Eye (tissue), 1 donor: Measurements from ENCODE around the gene PLEKHD1.
"Not testable (repeated sequence)": the region's sequence is repeated elsewhere in the genome, so short reads cannot be mapped to it uniquely, and the experiment has no call there.

Experiments
- DNase-seq: peaks from one replicate; pipeline ENCODE4 v3.0.0-alpha.2; 2015

The PLEKHD1 gene

DNA sequence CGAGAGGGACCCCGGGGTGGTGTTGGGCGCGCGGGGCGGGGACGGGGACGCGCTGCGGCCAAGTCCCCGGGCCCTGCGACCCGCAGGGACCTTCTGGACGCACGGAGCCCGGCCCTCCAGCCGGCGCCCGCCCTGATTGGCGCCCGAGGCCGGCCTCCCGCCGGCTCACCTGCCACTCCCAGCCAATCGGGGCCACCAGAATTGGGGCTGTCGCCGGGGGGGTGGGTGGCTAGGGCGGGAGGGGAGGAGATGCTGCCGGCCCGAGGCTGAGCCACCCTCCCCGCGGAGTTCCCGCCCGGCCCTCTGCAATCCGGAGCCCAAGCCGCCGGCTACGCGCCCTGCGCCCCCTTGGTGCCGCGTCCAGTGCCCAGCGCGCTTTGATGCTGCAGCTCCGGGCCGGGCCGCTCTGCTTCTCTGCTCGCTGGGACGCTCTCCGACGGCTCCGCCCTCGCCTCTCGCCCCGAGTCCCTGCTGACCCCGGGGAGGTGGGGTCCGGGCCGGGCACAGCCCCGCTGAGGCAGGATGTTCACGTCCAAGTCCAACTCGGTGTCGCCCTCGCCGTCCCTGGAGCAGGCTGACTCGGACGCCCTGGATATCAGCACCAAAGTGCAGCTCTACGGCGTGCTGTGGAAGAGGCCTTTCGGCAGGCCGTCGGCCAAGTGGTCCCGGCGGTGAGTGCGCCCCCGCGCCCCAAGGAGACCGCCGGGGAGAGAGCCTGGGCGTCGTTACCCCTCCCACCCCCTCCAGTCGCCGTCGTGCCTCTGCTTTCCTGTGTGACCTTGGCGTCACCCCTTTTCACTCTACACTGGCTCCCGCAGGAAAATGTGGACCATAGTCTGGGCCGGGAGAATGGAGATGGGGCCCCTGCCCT lies at the start of gene PLEKHD1:
Gene PLEKHD1 (plus strand): TSS at position 285 of the 871 bp plus-strand sequence. CDS start 238 bp downstream, at position 523.
- peak; percentile 52 for DNase-seq

DNA sequence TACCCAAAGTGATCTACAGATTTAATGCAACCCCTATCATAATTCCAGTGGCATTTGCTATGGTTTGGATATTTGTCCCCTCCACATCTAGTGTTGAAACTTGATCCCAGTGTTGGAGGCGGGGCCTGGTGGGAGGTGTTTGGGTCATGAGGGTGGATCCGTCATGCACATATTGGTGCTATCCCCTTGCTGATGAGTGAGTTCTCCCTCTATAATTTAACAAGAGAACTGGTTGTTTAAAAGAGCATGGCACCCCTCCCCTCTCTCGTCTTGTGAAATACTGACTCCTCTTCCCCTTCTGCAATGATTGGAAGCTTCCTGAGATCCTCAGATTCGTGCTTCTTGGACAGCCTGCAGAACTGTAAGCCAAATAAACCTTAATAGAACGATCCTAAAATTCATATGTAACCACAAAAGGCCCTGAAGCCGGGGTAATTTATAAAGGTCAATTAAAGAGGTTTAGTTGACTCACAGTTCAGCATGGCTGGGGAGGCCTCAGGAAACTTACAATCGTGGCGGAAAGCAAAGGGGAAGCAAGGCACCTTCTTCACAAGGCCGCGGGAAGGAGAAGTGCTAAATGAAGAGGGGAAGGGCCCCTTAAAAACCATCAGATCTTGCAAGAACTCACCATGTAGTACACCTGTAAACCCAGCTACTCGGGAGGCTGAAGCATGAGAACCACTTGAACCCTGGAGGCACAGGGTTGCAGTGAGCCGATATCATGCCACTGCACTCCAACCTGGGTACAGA lies 44.8 kb upstream of the PLEKHD1 start:
- DNase-seq = no peak

DNA sequence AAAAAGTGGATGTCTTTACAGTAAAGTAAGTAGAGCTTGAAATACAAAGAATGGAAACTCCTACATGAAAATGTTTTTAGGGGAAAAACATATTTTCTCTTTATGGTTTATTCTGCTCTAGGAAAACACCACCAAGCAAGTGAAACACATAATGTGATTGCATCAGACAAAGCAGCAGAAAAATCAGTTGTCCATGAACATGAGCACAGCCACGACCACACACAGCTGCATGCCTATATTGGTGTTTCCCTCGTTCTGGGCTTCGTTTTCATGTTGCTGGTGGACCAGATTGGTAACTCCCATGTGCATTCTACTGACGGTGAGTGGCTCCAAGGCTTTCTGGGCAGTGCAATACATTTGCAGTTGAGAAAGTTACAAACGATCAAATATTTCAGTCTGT lies 42.6 kb upstream of the PLEKHD1 start:
- DNase-seq = no peak

DNA sequence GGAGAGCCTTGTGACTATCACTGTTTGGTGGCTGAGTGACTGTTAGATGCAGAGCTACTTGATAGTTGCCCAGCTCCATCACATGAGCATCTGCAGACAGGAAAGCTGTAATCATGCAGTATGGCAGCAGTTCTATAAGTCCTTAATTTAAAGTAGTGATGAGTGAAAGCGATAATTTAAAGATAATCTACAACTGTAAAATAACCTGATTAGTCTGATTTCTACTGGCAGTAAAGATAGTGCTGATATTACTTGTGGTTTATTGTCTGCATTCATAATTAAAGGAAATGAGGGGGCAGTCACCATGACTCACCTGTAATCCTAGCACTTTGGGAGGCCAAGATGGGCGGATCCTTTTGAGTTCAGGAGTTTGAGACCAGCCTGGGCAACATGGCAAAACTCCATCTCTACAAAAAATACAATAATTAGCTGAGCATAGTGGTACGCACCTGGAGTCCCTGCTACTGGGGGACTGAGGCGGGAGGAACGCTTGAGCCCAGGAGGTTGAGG lies 41.2 kb upstream of the PLEKHD1 start:
- DNase-seq = no peak

DNA sequence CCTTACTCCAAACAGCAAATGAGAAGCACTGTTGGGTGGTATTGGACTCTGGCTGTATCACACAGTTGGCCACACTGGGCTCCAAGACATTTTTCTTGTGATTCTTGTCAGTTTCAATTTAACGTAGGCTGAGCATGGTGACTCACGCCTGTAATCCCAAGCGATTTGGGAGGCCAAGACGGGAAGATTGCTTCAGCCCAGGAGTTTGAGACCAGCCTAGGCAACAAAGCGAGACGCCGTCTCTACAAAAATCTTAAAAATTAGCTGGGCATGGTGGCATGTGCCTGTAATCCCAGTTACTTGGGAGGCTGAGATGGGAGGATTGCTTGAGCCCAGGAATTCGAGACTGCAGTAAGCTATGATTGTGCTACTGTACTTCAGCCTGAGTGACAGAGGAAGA lies 35.3 kb upstream of the PLEKHD1 start:
- no peak for DNase-seq

DNA sequence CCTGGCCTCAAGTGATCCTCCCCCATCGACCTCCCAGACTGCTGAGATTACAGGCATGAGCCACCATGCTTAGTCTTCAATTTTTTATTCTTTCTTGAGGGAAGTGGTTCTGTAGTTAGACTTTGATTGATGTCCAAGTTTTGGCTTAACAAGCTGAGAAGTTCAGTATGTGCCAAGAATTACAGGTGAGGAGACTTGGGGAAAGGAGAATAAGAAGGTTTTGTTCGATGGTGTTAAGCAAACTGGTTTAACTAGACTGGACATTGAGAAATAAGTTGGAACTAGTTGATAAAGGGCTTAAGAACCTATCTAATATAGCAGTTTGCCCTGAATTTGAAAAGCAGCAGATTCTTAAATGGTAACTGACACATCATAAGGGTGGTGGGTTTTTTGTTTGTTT lies 32.6 kb upstream of the PLEKHD1 start:
- DNase-seq = no peak

DNA sequence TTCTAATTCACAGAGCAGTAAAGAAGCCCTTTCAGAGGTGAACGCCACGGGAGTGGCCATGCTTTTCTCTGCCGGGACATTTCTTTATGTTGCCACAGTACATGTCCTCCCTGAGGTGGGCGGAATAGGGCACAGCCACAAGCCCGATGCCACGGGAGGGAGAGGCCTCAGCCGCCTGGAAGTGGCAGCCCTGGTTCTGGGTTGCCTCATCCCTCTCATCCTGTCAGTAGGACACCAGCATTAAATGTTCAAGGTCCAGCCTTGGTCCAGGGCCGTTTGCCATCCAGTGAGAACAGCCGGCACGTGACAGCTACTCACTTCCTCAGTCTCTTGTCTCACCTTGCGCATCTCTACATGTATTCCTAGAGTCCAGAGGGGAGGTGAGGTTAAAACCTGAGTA lies 26.2 kb upstream of the PLEKHD1 start:
- DNase-seq = no peak

DNA sequence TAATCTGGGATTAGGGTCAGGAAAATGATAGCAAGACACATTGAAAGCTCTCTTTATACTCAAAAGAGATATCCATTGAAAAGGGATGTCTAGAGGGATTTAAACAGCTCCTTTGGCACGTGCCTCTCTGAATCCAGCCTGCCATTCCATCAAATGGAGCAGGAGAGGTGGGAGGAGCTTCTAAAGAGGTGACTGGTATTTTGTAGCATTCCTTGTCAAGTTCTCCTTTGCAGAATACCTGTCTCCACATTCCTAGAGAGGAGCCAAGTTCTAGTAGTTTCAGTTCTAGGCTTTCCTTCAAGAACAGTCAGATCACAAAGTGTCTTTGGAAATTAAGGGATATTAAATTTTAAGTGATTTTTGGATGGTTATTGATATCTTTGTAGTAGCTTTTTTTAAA lies 25.4 kb upstream of the PLEKHD1 start:
- no peak for DNase-seq

DNA sequence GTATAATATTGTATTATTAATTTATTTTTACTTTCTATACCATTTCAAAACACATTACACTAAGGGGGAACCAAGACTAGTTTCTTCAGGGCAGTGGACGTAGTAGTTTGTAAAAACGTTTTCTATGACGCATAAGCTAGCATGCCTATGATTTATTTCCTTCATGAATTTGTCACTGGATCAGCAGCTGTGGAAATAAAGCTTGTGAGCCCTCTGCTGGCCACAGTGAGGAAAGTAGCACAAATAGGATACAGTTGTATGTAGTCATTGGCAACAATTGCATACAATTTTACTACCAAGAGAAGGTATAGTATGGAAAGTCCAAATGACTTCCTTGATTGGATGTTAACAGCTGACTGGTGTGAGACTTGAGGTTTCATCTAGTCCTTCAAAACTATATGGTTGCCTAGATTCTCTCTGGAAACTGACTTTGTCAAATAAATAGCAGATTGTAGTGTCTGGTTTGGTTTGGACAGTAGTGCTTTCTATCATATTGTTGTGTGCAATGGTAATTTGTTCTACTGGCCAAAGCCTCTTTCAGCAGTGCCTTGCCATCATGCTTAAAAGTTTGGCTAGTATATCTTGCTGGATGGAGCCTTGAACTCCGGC lies 24.3 kb upstream of the PLEKHD1 start:
- peak; percentile 86 for DNase-seq

DNA sequence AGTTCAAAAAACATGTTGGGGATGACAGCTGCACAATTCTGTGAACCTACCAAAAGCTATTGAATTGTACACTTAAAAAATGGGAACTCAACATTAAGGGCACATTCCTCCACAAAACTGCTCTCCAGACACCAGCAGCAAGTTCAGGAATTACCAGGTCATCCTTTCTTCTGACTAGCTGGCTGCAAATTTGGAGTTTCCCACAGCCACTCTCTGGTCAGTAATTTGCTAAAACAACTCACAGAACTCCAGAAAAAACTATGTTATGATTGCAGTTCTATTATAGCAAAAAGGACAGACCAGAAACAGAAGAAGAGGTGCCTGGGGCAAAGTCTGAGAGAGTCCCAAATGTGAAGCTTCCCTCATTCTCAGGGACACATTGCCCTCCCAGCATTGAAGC lies 20.1 kb upstream of the PLEKHD1 start:
- DNase-seq = no peak

DNA sequence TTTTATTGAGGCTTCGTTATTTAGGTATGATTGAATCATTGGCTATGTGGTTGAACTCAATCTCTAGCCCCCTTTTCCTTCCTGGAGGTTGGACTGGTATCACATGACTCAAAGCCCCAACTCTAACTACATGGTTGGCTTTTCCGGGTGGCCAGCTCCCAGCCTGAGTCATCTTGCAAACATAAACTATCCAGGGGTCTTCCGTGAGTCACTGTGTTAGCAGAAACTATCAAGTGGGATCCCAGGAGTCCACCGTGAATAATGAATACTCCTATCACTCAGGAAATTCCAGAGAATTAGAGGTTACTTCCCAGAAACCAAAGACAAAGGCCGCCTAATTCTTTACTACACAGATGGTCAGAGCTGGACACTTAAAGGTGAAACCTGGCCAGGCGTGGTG lies 19.7 kb upstream of the PLEKHD1 start:
- DNase-seq = no peak

DNA sequence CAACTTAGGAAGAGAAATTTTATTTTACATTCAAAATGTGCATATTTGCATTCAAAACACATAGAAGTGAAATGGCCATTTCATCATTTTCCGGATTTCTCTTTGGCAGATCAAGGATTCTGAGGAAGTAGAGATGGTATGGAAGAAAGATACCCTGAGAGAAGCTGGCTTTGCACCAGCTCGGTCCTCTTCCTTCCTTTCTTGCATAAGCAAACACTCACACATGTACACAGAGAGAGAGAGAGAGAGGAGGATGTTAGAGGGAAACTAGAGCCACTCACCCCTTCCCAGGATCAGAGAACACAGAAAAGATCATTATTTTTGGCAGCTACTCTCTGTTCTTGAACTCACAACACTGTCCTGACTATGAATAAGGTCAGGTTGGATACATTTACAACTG lies 15.6 kb upstream of the PLEKHD1 start:
- DNase-seq = no peak

DNA sequence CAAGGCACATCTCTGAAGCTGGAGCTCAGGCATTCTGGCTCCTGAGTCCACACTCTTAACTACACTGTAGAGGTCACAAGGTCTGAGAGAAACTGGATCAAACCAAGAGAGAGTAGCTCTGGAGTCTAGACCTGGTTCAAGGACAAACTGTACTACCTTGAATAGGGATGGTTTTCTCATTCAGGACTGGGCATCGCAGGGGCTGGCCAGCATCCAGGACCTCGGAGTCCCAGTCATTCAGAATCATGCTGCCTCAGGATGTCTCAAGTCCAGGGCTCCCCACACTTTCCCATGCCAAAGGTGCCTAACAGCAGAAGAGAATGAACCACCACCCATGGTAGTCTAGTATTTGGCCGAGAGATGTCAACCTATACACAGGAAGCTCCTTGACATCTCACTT lies 13.1 kb upstream of the PLEKHD1 start:
- no peak for DNase-seq

DNA sequence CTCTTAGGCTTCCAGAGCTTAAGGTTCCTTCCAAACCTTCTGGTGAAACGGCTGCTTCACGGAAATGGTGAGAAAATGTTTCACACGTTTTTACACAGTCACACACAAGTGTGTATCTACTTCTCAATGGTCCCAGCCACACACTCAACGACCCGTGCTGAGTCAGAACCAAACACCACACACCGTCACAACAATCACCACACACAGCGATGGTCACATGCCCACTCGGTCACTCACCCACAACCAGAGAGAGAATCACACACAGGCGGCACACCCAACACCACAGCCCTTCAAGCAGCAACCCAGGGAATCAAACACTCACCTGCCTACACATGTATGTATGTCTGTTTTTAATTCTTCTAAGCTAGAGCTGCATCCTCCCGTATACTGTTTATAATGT lies 12.6 kb upstream of the PLEKHD1 start:
- DNase-seq = no peak

DNA sequence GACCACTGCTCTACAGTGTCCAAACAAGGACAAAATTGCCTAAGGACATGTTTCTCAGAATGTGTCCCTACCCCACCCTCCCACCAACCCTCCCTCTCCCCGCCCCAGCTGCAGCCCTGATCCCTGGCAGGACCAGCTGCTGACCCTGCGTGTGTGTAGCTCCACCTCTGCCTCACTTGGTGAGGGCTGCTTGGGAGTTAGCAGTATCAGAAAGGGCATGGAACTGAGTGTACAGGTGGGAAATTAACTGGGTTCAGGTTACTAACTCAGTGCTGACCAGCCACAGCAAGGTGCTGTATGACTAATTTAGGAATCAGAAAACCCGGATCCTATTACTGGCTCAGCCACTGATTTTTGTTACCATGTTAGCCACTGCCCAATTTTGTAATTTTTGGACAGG lies 11.3 kb upstream of the PLEKHD1 start:
- DNase-seq = no peak

DNA sequence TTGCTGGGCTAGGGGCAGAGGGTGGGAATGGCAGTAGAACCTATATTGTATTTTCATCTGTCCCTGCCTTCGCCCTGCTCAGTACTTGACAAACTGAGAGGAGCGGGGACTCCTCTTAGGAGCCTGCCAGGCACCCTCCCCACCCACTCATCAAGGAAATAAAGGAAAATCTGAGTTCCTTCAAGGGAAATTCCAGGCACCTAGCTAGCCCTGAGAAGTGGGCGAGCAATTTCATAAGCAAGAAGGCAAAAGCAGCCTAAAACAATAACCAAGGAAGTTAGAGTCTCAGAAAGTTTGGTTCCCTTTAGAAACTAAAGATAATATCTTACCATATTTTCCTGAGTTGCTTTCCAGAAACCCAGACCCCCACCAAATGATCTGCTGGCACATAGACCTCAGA lies 10.6 kb upstream of the PLEKHD1 start:
- no peak for DNase-seq

DNA sequence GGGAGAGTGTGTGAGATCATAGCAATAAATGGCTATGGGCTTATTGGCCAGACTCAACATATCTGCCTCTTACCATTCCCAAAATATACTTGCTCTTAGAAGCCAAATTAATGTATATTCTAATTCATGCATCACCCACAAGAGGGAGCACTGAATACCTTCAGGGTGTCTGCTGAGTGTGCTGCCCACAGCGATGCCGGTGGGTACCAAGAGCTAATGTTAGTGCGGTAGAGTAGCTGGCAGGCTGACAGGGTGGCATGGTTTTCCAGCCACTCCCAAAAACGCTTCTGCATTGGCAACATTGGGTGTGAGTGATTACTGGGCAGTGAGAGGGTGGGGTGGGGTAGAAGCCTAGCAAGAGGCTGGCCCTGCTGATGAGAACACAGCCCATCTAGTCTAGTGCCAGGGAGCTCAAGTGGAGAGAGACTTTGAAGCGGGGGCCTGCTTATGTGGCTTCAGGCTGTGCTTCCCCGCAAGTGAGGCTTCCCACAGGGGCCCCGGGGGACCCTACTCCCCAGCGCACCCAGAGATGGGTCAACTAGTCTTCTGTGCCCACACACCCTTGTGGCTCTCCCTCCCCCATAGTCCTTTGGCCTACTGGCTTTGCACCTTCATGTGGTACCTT lies 9.2 kb upstream of the PLEKHD1 start:
- DNase-seq = no peak

DNA sequence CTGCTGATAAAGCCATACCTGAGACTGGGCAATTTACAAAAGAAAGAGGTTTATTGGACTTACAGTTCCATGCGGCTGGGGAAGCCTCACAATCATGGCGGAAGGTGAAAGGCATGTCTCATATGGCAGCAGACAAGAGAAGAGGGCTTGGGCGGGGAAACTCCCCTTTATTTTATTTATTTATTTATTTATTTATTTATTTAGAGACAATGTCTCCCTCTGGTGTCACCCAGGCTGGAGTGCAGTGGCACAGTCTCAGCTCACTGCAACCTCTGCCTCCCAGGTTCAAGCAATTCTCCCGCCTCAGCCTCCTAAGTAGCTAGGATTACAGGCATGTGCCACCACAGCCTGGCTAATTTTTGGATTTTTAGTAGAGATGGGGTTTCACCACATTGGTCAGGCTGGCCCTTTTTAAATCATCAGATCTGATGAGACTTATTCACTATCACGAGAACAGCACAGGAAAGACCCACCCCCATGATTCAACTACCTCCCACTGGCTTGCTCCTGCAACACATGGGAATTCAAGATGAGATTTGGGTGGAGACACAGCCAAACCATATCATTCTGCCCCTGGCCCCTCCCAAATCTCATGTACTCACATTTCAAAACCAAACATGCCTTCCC lies 7.6 kb upstream of the PLEKHD1 start:
- DNase-seq = not testable (repeated sequence)

DNA sequence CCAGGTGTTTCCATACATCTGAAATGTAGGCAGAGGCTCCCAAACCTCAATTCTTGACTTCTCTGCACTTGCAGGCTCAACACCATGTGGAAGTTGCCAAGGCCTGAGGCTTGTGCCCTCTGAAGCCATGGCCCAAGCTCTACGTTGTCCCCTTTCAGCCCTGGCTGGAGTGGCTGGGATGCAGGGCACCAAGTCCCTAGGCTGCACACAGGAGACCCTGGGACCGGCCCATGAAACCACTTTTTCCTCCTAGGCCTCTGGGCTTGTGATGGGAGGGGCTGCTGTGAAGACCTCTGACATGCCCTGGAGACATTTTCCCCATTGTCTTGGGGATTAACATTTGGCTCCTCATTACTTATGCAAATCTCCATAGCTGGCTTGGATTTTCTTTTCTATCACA lies 6.5 kb upstream of the PLEKHD1 start:
- not testable (repeated sequence) for DNase-seq

DNA sequence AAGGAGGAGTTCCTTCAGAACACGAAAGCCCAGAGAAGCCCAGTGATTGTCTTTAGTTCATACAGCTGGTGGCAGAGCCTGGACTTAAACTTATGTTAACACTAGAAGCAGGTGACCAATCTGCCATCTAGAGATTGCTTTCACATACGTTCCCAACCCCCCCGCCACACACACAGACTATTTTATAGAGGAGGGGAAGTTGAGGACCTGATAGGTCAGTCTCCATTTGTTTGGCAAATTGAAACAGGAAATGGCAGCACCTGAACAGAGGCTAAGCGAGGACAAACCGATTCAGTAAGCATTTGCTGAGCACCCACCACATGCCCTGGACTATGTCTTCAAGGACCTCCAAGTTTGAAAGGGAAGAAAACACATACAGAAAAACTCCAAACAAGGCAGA lies 4.8 kb upstream of the PLEKHD1 start:
- DNase-seq = no peak

DNA sequence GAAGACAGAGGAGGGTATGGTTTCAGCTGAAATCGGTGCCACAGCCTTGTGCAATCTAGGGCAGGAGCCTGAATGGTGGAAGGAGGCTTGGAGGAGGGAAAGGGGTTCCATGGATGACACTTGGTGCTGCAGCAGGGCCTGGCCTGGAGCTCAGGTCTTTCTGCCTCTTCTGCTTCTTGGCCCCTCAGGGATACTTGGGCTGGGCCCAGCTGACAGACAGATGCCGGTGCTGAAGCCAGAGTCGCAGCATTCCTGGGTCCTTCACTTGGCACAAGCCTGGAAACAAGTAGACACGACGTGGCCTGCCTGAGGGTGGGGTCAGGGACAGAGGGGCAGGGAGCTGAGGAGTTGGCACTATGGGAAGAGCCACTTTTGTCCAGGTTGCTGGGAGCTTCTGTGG lies 4.4 kb upstream of the PLEKHD1 start:
- no peak for DNase-seq

DNA sequence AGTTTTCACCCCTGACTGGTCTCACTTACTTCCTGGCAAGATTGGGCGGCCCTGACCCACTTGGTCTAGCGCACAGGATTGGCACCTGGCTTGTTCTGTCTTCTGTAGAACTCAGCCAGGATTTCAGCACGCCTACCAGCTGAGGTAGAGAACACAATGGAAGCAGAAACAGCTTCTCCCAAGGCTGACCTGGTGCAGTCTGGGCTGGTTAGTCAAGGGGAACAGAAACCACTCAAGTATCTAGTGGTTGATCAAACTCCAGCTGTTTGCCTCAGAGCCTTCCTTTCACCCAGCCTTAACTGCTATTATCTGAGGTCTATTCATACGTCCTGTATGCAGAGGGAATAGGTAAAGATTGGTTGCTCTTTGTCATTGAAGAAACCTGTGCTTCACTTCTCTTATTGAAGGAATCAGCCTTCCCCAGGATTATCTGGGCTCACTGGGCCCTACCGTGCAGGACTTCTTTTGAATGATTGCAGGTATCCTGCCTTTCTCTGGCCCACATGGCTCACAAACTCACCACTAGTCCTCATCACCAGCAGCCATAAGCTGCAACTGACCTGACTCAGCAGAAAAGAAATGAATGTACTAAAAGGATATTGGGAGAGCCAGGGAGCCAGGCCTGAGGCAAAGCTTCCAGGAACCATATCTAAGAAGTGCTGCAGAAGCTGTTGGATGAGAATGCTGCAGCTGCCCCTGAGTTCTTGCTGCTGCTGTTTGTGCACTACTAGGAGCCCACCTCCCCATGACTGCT lies 2.5 kb upstream of the PLEKHD1 start:
- DNase-seq = no peak
